ENCODE measurements around the gene SLC23A2.
"Not testable (repeated sequence)": the region's sequence is repeated elsewhere in the genome, so short reads cannot be mapped to it uniquely, and the experiment has no call there.

The SLC23A2 gene

GRCh38 chr20:5001174-5002076 lies at the start of gene SLC23A2:
Gene SLC23A2 (minus strand): TSS chr20:5001510. CDS start chr20:4932562, 68,948 bp downstream.
- DNase-seq: peak; percentile 32
- H3K9me3 Mint-ChIP-seq: no peaks in the 10 kb centered on the region
- no peaks in the 10 kb centered on the region for H3K27me3 Mint-ChIP-seq
- peaks cover 32 to 47% of the 10 kb centered on the region in 2 donors for H3K4me1 Mint-ChIP-seq
- peak; percentile 73 to 78 for ATAC-seq (replicated peaks)
- H3K27ac Mint-ChIP-seq: peak within 1 kb of the TSS; percentile 98
- peak within 1 kb of the TSS; percentile 97 to 98 for H3K4me3 Mint-ChIP-seq
- peaks cover 13 to 25% of the 10 kb centered on the region in 2 donors for H3K36me3 Mint-ChIP-seq

GRCh38 chr20:5046656-5047339 lies 45.5 kb upstream of the SLC23A2 start:
- peak overlapping the region; percentile 38 for H3K27ac Mint-ChIP-seq
- H3K36me3 Mint-ChIP-seq: no peaks in the 10 kb centered on the region
- peaks cover 20 to 35% of the 10 kb centered on the region in 2 donors for H3K4me1 Mint-ChIP-seq
- ATAC-seq (replicated peaks): peak; percentile 96 to 98
- H3K4me3 Mint-ChIP-seq: peak overlapping the region in 1 of 2 donors; percentile 57
- H3K27me3 Mint-ChIP-seq: no peaks in the 10 kb centered on the region
- DNase-seq: peak; percentile 6
- H3K9me3 Mint-ChIP-seq: no peaks in the 10 kb centered on the region

- Mint-ChIP-seq H3K4me3 (peak overlapping the region in 1 of 2 donors; percentile 4), H3K4me1 (peaks cover 23 to 44% of the 10 kb centered on the region in 2 donors), H3K27ac (no peak overlapping the region), H3K36me3 (no peaks in the 10 kb centered on the region), H3K27me3 (no peaks in the 10 kb centered on the region), H3K9me3 (no peaks in the 10 kb centered on the region)
- ATAC-seq (replicated peaks): no peak
- no peak for DNase-seq
Measured at GRCh38 chr20:5045906-5046305, 44.6 kb upstream of the SLC23A2 start.

GRCh38 chr20:5044075-5044620 lies 42.8 kb upstream of the SLC23A2 start:
- H3K9me3 Mint-ChIP-seq: no peaks in the 10 kb centered on the region
- H3K27me3 Mint-ChIP-seq: no peaks in the 10 kb centered on the region

GRCh38 chr20:5041433-5041832 lies 40.1 kb upstream of the SLC23A2 start:
- peaks cover 0 to 3% of the 10 kb centered on the region in 2 donors for H3K36me3 Mint-ChIP-seq
- ATAC-seq (replicated peaks): peak; percentile 26 to 33
- no peak overlapping the region for H3K4me3 Mint-ChIP-seq
- peaks cover 19 to 46% of the 10 kb centered on the region in 2 donors for H3K4me1 Mint-ChIP-seq
- no peaks in the 10 kb centered on the region for H3K27me3 Mint-ChIP-seq
- DNase-seq: no peak
- H3K27ac Mint-ChIP-seq: no peak overlapping the region
- H3K9me3 Mint-ChIP-seq: no peaks in the 10 kb centered on the region

More at GRCh38 chr20:5044075-5044620, 42.8 kb upstream of the SLC23A2 start:
- no peak for DNase-seq
- Mint-ChIP-seq H3K27ac (no peak overlapping the region), H3K36me3 (peaks cover 0 to 3% of the 10 kb centered on the region in 2 donors), H3K4me1 (peaks cover 25 to 55% of the 10 kb centered on the region in 2 donors), H3K4me3 (no peak overlapping the region)
- peak in 1 of 2 donors; percentile 44 for ATAC-seq (replicated peaks)

GRCh38 chr20:5040345-5040744 lies 39.0 kb upstream of the SLC23A2 start:
- Mint-ChIP-seq H3K9me3 (no peaks in the 10 kb centered on the region), H3K4me3 (no peak overlapping the region), H3K4me1 (peaks cover 14 to 37% of the 10 kb centered on the region in 2 donors), H3K27me3 (no peaks in the 10 kb centered on the region), H3K36me3 (peaks cover 0 to 3% of the 10 kb centered on the region in 2 donors), H3K27ac (no peak overlapping the region)
- ATAC-seq (replicated peaks): no peak
- no peak for DNase-seq

GRCh38 chr20:5039889-5040288 lies 38.6 kb upstream of the SLC23A2 start:
- no peak overlapping the region for H3K27ac Mint-ChIP-seq

GRCh38 chr20:5039255-5039657 lies 37.9 kb upstream of the SLC23A2 start:
- Mint-ChIP-seq H3K4me1 (peaks cover 13 to 32% of the 10 kb centered on the region in 2 donors), H3K36me3 (peaks cover 0 to 3% of the 10 kb centered on the region in 2 donors), H3K27me3 (no peaks in the 10 kb centered on the region), H3K9me3 (no peaks in the 10 kb centered on the region), H3K4me3 (peak overlapping the region in 1 of 2 donors; percentile 29), H3K27ac (no peak overlapping the region)
- DNase-seq (peak; percentile 6), ATAC-seq (replicated peaks) (peak; percentile 77 to 79)

More at GRCh38 chr20:5039889-5040288, 38.6 kb upstream of the SLC23A2 start:
- Mint-ChIP-seq H3K4me3 (no peak overlapping the region), H3K9me3 (no peaks in the 10 kb centered on the region), H3K27me3 (no peaks in the 10 kb centered on the region), H3K4me1 (peaks cover 14 to 35% of the 10 kb centered on the region in 2 donors), H3K36me3 (peaks cover 0 to 3% of the 10 kb centered on the region in 2 donors)
- no peak for ATAC-seq (replicated peaks)
- DNase-seq: no peak

GRCh38 chr20:5036828-5037227 lies 35.5 kb upstream of the SLC23A2 start:
- Mint-ChIP-seq H3K27me3 (no peaks in the 10 kb centered on the region), H3K4me1 (peaks cover 10 to 30% of the 10 kb centered on the region in 2 donors), H3K9me3 (no peaks in the 10 kb centered on the region), H3K4me3 (no peak overlapping the region), H3K27ac (no peak overlapping the region), H3K36me3 (peaks cover 0 to 3% of the 10 kb centered on the region in 2 donors)
- DNase-seq (no peak), ATAC-seq (replicated peaks) (no peak)

- H3K27me3 Mint-ChIP-seq; H3K4me3 Mint-ChIP-seq; H3K36me3 Mint-ChIP-seq; ATAC-seq (replicated peaks); H3K27ac Mint-ChIP-seq; DNase-seq; H3K9me3 Mint-ChIP-seq: not testable (repeated sequence)
- peaks cover 11 to 25% of the 10 kb centered on the region in 2 donors for H3K4me1 Mint-ChIP-seq
Measured at GRCh38 chr20:5035518-5035917, 34.2 kb upstream of the SLC23A2 start.

GRCh38 chr20:5033566-5033965 lies 32.3 kb upstream of the SLC23A2 start:
- peaks cover 6 to 16% of the 10 kb centered on the region in 2 donors for H3K4me1 Mint-ChIP-seq
- H3K9me3 Mint-ChIP-seq: no peaks in the 10 kb centered on the region
- DNase-seq: no peak
- H3K27ac Mint-ChIP-seq: no peak overlapping the region
- no peaks in the 10 kb centered on the region for H3K27me3 Mint-ChIP-seq
- no peak for ATAC-seq (replicated peaks)
- H3K36me3 Mint-ChIP-seq: no peaks in the 10 kb centered on the region
- H3K4me3 Mint-ChIP-seq: no peak overlapping the region

GRCh38 chr20:5031701-5032100 lies 30.4 kb upstream of the SLC23A2 start:
- DNase-seq; H3K9me3 Mint-ChIP-seq; H3K27me3 Mint-ChIP-seq; ATAC-seq (replicated peaks); H3K4me3 Mint-ChIP-seq; H3K27ac Mint-ChIP-seq; H3K36me3 Mint-ChIP-seq: not testable (repeated sequence)
- H3K4me1 Mint-ChIP-seq: peaks cover 6 to 12% of the 10 kb centered on the region in 2 donors

- no peak overlapping the region for H3K27ac Mint-ChIP-seq
- DNase-seq: no peak
- H3K27me3 Mint-ChIP-seq: no peaks in the 10 kb centered on the region
- peaks cover 6 to 10% of the 10 kb centered on the region in 2 donors for H3K4me1 Mint-ChIP-seq
- no peaks in the 10 kb centered on the region for H3K9me3 Mint-ChIP-seq
- no peak for ATAC-seq (replicated peaks)
- no peaks in the 10 kb centered on the region for H3K36me3 Mint-ChIP-seq
- H3K4me3 Mint-ChIP-seq: no peak overlapping the region
Measured at GRCh38 chr20:5031206-5031557, 29.9 kb upstream of the SLC23A2 start.
